ENCODE measurements around the gene NOTCH1. TPM values are rescaled to one million over a fixed set of nuclear protein-coding genes. Genes with fewer than 3 reads are reported as not detected.

Gene NOTCH1
- total and polyA plus RNA-seq, 2 of the 13 experiments (the other 11 are each of a cell fraction or from before 2014, with no cell fraction given) = 0.09 to 0.35 TPM

DNA sequence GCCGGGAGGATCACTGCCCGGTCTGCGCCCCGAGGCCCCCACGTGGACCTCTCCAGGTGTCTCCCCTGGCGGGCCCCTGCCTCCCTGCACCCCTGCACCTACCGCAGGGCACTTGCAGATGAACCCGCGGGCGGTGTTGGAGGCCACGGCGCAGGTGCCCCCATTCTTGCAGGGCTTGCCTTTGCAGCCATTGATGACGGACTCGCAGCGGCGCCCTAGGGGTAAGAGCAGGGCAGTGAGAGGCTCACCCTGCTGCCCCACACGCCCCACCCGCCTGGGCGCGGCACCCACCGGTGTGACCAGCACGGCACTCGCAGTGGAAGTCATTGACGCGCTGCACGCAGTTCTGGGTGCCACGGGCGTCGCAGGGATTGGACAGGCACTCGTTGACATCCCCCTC, 39.4 kb downstream of the NOTCH1 start (continued):
- no peak for TF ChIP-seq HOMEZ (CRISPR knock-in tag; IDR thresholded peaks at IDR 0.05; ENCODE audit: low read depth)
- no peak for TF ChIP-seq SMARCC2 (IDR thresholded peaks at IDR 0.05)
- TF ChIP-seq, protein P1, sequence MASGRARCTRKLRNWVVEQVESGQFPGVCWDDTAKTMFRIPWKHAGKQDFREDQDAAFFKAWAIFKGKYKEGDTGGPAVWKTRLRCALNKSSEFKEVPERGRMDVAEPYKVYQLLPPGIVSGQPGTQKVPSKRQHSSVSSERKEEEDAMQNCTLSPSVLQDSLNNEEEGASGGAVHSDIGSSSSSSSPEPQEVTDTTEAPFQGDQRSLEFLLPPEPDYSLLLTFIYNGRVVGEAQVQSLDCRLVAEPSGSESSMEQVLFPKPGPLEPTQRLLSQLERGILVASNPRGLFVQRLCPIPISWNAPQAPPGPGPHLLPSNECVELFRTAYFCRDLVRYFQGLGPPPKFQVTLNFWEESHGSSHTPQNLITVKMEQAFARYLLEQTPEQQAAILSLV (CRISPR knock-in tag; IDR thresholded peaks at IDR 0.05; ENCODE audit: borderline replicate concordance) = no peak
- TF ChIP-seq, protein P2, sequence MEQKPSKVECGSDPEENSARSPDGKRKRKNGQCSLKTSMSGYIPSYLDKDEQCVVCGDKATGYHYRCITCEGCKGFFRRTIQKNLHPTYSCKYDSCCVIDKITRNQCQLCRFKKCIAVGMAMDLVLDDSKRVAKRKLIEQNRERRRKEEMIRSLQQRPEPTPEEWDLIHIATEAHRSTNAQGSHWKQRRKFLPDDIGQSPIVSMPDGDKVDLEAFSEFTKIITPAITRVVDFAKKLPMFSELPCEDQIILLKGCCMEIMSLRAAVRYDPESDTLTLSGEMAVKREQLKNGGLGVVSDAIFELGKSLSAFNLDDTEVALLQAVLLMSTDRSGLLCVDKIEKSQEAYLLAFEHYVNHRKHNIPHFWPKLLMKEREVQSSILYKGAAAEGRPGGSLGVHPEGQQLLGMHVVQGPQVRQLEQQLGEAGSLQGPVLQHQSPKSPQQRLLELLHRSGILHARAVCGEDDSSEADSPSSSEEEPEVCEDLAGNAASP (CRISPR knock-in tag; IDR thresholded peaks at IDR 0.05; ENCODE audit: borderline replicate concordance) = no peak
- TF ChIP-seq ZNF780A (CRISPR knock-in tag; IDR thresholded peaks at IDR 0.05) = no peak
- no peak for TF ChIP-seq ZNF337 (CRISPR knock-in tag; IDR thresholded peaks at IDR 0.05; ENCODE audit: borderline replicate concordance, low read depth)
- TF ChIP-seq HOXD1 (CRISPR knock-in tag; IDR thresholded peaks at IDR 0.05) = no peak
- no peak for TF ChIP-seq MIXL1 (CRISPR knock-in tag; IDR thresholded peaks at IDR 0.05)
- TF ChIP-seq ETV5 (CRISPR knock-in tag; IDR thresholded peaks at IDR 0.05; ENCODE audit: borderline replicate concordance) = no peak
